ENCODE data around the gene FSHR. TPM values are rescaled to one million over a fixed set of nuclear protein-coding genes. Genes with fewer than 3 reads are reported as not detected.

The FSHR gene, protein sequence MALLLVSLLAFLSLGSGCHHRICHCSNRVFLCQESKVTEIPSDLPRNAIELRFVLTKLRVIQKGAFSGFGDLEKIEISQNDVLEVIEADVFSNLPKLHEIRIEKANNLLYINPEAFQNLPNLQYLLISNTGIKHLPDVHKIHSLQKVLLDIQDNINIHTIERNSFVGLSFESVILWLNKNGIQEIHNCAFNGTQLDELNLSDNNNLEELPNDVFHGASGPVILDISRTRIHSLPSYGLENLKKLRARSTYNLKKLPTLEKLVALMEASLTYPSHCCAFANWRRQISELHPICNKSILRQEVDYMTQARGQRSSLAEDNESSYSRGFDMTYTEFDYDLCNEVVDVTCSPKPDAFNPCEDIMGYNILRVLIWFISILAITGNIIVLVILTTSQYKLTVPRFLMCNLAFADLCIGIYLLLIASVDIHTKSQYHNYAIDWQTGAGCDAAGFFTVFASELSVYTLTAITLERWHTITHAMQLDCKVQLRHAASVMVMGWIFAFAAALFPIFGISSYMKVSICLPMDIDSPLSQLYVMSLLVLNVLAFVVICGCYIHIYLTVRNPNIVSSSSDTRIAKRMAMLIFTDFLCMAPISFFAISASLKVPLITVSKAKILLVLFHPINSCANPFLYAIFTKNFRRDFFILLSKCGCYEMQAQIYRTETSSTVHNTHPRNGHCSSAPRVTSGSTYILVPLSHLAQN
- total RNA-seq = not detected
- long read RNA-seq = 0 reads

DNA sequence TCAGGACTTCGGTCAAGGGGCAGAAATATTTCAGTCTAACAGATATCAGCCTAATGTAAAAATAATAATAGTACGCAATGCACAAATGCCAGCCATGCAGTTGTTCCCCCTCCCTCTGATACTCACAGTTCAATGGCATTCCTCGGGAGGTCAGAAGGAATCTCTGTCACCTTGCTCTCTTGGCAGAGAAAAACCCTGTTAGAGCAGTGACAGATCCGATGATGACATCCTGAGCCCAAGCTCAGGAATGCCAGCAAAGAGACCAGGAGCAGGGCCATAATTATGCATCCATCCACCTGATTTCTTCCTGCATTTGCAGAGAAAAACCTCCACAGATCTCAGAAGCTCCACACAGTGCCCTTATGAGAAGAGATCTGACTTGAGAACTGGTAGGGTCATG, at the start of gene FSHR:
TSS of gene FSHR (minus strand) at position 376 of the 400 bp plus-strand sequence. CDS start at position 278, 98 bp downstream.
- ATAC-seq = no peak
- DNase-seq = no peak
- intact Hi-C loops (cut with DNase I, micrococcal nuclease) = no loop called here

DNA sequence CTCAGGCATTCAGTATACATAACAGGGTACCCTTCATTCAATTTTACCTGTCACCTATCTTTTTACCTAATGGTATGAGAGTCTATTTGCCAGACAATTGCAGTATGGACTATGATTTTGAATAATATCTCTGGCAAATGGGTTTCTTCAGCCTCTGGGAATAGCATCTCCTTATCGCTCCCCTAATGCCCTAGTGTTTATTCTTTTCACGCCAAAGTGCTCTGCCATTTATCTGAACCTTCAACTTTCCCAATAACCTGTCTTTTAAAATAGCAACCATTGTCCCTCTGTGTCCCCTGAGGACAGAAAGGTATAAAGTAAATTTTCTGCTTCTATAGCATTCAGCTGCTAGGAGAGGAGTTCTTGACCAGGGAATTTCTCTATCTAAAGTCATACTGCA, 45.0 kb upstream of the FSHR start:
- ATAC-seq (no peak), DNase-seq (no peak)
- intact Hi-C loops (cut with DNase I, micrococcal nuclease) = no loop called here

DNA sequence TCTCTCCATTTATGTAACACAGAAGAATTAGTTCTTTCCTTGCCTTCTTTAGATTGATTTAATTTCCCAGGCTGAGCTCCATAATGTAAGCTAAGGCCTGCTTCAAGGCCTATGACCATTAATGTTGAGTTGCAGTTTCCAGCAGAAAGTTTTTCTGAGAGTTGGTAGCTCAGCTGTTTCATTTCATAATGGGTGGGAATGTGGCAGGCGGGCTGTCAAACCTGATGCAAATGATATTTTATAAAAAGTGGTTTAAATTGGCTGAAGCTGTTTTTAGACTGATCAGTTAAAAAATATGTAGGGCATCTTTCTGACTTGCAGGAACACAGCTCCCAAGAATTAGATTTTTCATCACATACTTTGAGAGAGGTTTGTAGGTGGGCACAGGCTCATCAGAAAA, 40.4 kb upstream of the FSHR start:
- no peak for ATAC-seq
- intact Hi-C loops (cut with DNase I, micrococcal nuclease) = no loop called here
- DNase-seq = no peak

DNA sequence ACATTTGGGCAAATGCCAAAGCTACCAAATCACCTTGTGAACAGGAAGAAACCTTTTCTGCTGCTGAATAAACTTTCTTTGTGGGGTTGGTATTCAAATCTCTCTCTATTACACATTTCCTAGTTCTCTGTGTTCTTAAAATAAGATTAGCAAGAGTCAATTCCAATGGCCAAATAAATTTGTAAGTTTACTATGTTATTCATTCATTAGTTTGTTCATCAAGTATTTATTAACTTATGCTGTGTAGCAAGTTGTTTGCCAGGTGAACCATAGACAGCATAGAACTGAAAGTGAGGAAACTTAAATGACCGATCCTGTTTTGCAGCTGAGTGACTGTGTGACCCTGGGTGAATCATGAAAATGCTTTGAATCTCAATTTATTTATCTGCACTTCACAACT, 37.7 kb upstream of the FSHR start:
- intact Hi-C loops (cut with DNase I, micrococcal nuclease) = no loop called here
- no peak for DNase-seq
- ATAC-seq = no peak

DNA sequence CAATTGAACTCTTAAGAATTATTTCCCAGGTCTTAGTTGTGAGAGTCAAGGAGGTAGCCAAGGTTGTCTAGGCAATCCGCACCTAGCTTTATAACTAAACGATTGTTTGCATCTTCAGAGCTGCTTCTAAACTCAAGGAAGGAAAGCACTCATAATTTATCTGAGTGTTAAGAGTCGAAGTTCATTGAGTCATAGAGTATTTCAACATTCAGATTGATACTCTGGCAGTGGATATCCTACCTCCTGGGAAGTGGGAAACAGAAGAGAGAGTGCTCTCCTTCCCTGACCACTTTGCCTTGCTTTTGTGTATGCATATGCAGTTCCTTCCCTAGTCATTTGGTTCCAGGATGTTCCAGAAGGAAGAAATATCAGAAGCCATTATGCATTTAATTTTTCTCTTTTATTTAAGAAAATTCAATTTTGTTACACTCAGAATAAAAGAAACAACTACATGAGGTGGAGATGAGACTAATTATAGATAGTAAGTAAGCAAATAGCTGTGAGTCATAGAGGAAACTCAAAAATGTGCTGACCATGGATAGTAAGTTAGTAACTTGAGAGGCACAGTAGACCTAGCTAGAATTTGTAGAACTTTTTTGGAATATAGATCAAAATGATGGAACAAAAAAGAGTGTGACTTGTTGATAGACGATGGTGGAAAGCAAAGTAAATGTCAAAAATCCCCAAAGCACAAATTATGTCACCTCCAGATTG, 35.4 kb upstream of the FSHR start:
- intact Hi-C loops (cut with DNase I, micrococcal nuclease) = no loop called here
- DNase-seq (no peak), ATAC-seq (no peak)

DNA sequence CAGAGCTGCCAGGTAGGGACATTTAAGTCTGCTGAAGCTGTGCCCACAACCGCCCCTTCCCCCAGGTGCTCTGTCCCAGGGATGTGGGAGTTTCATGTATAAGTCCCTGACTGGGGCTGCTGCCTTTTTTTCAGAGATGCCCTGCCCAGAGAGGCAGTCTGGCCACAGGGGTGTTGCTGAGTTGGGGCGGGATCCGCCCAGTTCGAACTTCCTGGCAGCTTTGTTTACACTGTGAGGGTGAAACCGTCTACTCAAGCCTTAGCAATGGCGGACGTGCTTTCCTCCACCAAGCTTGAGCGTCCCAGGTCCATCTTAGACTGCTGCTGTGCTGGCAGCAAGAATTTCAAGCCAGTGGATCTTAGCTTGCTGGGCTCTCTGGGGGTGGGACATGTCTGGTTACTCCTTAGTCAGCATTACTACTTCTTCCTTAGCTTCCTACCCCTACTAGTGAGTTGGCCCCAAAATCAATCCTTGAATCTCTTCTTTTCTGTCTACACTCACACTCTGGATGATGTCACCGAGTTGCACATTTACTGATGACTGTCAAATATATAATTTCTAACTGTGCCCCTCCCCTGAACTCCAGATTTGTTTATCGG, 31.8 kb upstream of the FSHR start:
- no peak for DNase-seq
- ATAC-seq = no peak
- intact Hi-C loops (cut with DNase I, micrococcal nuclease) = no loop called here

DNA sequence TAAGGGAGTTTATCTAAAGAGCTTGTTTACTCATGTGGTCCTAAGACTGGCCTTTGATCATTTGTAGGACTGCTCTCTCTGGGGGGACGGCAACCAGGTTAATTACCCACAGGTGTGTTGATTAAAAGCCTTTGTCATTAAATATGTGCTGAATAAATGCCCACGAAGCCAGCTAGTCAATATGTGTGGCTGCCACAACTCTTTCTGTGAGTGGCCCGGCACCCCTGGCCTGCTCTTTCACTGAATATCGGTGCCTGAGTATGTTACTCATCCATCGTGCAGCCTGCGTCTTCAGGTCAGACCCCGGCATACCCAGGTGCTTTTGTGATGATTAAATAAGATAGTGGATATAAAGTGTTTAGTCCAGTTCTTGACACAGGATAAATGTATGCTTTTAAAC, 24.3 kb upstream of the FSHR start:
- no peak for DNase-seq
- intact Hi-C loops (cut with DNase I, micrococcal nuclease) = no loop called here
- no peak for ATAC-seq

DNA sequence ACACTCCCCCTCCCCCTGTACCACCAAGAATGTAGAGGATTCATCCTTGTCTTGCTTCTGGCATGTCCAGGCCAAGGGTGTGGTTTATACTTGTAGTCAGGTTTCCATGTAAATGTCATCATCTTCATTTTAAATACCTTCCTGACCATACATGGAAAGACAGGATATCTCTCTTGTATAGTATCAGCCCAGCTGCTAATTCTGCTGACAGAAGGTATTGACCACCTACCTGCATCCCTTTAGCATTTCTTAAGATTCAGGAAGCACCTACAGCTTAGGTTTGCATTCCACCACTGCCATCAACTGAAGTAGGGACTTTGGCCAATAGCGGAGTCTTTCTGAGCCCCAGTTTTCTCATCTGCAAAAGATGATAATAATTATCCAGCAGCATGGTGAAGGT, 22.9 kb upstream of the FSHR start:
- intact Hi-C loops (cut with DNase I, micrococcal nuclease) = no loop called here
- DNase-seq = no peak
- ATAC-seq = no peak

DNA sequence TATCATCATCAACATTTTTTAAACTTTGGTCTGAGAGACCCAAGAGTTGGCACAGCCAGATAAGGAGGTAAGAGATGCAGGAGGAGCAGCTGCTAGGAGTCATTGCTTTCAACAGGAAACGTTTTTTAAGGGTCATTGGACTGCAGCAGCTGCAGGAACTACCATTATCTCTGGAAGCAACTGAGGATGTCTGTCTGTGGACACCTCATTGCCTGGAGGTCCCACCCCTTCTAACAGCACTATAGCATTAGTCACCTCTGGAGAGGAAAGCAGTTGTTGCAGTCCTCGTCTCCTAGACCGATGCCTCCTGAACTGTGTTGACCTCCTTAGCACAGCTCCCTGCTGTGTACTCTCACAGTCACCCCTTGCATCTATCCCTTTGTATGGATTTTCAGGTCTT, 21.5 kb upstream of the FSHR start:
- intact Hi-C loops (cut with DNase I, micrococcal nuclease) = no loop called here
- ATAC-seq (no peak), DNase-seq (no peak)

DNA sequence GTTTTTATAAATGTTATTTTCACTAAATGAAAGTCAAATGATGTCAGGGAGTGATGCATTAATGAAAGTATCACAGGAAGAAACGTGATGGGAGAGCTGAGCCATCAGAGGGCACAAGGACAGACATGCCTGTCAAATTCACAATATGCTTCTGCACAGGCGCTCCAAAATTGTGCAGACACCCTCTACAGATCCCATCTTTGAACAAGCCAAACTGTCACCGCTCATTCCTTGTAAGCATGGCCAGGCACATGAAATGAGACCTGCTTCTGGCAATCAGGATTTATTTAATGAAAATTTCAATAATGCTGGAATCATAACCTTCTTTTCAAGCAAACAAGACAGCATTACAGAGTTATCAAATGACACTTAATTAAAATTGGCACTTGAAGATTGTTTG, 20.4 kb upstream of the FSHR start:
- no peak for ATAC-seq
- no peak for DNase-seq
- intact Hi-C loops (cut with DNase I, micrococcal nuclease) = no loop called here

DNA sequence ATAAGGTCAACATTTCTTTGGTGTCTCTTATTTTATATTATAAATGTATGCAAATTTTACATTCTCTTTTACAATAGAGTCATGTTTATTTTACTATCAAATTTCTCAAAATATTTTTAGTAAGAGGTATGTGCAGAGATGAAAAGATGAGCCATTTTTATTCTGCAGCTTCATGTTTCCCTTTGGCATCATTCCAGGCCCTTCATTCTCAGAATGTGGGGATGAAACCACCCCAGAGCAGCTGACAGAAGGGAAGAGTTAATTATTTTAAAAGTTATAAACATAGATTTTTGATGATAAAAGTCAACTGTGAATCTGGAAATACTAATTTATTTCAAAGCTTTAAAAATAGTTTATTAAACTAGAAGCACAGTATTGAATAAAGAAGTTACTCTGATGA, 12.8 kb upstream of the FSHR start:
- DNase-seq (no peak), ATAC-seq (no peak)
- intact Hi-C loops (cut with DNase I, micrococcal nuclease) = no loop called here

DNA sequence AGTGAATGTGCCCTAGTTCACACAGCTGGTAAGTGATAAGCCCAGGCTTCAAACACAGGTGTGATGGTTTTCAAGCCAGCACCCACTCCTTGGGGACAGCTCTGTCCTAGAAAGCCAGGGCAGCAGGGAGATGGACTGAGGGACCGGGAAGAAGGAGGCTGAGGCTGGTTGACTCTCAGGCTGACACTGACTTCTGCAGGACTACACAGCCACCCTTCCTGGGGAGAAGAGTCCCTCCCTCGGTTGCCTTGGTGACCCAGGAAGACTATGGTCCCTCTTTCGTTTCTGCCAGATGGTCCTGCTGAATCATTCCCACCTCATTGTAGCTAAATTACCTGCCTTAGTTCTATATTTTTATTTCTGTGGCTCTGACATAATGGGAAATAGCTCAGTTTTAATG, 11.3 kb upstream of the FSHR start:
- intact Hi-C loops (cut with DNase I, micrococcal nuclease) = no loop called here
- DNase-seq (no peak), ATAC-seq (no peak)

DNA sequence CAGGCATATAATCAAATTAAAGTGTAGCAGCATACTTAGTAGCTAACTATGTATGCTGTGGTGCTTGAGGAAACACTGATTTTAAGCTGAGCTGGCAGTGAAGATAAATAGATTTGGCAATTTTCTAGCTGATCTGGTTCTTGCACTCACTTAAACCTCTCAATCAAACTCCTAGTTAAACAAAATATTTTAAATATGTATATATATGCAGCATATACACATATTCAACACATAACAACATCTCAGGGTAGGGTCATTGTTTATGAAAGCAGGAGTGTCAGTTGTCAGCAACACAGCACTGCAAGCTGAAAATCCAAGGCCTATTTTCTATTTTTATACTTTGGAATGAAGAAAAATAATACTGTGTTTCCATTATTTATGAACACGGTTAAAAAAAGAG, 10.4 kb upstream of the FSHR start:
- ATAC-seq = no peak
- DNase-seq = no peak
- intact Hi-C loops (cut with DNase I, micrococcal nuclease) = no loop called here

DNA sequence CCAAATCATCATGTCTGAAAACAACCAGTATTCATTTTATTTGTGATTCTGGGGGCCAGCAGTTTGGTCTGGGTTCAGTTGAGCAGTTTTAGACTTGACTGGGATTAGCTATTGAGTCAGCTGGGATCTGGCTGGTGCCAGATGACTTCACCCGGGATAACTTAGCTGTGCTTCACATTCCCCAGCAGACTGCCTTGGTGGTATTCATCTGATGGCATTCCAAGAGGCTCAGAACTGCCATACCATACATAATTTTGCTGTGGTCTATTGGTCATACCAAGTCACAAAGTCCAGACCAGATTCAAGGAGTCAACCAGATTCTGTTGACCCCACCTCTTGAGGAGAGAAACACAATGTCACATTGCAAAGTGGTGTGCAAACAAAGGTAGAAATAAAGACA, 7.8 kb upstream of the FSHR start:
- ATAC-seq (no peak), DNase-seq (no peak)
- intact Hi-C loops (cut with DNase I, micrococcal nuclease) = no loop called here

DNA sequence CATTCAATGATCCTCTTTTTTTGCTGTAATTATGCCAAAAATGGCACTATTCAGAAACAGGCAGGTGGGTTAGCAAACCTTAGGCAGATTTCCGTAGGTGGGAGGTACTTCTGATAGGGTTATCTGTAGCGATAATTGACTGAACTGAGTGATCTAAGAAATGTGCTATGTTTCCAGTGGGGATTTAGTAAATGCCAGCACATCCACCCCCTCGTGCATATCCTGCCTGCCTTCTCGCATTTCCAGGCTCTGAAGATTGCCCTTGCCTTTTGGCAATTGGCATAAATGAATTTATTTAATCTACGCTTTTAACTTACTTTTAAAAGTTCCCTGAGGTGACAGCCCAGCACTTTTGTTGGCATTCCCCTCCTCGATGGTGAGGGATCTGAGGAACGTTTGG, 576 bp upstream of the FSHR start:
- DNase-seq (no peak), ATAC-seq (no peak)
- intact Hi-C loops (cut with DNase I, micrococcal nuclease) = no loop called here

DNA sequence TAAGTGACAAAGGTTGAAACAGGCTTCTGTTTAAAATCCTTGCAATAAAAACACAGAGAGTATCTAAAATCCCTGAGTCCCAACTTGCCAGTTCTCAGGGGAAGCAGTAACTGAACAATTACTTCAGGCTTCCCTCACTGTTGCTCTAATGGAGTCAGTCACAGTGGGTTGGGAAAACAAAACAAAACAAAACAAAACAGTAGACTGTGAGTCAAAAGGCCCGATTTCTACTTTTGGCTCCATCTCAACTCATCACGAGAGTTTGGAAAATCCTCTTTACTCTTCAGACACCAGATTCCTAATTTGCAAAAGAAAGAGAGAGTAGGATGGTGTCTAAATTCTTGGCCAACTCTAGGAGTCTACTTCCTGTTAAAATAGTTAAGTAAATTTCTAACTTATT, 1.1 kb downstream of the FSHR start:
- ATAC-seq (no peak), DNase-seq (no peak)
- intact Hi-C loops (cut with DNase I, micrococcal nuclease) = no loop called here

DNA sequence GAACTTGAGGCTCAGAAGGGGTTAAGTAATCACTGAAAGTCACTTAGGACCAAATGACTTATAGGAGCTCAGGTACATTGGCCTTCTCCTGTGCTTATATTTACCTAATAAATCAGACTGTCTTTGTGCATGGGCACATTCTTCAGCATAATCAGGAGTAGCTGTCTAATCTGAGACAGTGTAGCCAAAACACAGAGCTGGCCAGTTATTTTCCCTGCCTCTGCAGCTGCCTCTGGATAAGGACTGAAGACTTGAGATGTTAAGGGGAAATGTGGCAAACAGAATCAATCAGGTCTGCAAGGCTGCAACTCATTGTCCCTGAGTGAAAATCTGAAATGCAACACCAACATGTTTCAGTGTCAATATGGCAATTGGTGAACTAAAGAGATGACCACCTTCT, 1.5 kb downstream of the FSHR start:
- DNase-seq (no peak), ATAC-seq (no peak)
- intact Hi-C loops (cut with DNase I, micrococcal nuclease) = no loop called here

DNA sequence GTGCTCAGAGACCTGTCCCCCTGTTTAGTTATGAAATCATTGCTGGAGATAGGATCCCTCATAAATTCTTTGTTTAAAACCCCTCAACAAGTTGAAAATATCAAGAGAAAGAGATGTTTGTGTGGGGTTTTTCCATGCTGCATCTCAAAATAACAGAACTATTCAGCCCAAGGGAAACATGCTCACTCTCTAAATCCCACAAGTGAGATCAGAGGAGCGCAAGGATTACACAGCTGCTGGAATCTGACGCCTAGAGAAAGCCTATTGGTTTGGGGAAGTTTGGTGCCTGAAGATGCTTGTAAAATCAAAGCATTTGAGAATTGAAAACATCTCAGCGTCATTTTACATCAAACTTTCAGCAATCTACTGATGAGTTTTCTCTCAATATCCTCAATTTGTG, 7.9 kb downstream of the FSHR start:
- intact Hi-C loops (cut with DNase I, micrococcal nuclease) = no loop called here
- ATAC-seq = no peak

DNA sequence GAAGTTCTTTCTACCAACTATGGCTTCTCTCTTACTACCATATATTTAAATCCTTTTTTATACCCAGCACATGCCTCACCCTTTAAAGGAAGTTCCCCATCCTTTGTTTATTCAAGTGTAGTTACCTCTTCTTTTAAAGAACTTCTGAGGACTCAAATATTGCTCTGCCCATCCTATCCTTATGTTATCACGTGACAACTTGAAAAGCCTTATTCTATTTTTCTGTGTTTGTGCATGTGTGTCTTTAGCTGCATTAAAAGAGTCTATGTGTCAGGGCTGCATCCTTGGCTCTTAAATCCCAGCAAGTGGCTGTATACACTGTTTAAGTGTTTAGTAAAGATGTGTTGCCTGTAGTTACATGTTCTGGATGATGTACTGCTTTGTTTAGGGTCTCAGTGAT, 22.5 kb downstream of the FSHR start:
- DNase-seq (no peak), ATAC-seq (no peak)
- intact Hi-C loops (cut with DNase I, micrococcal nuclease) = no loop called here

More for the DNA sequence above, 7.9 kb downstream of the FSHR start:
- DNase-seq = no peak

DNA sequence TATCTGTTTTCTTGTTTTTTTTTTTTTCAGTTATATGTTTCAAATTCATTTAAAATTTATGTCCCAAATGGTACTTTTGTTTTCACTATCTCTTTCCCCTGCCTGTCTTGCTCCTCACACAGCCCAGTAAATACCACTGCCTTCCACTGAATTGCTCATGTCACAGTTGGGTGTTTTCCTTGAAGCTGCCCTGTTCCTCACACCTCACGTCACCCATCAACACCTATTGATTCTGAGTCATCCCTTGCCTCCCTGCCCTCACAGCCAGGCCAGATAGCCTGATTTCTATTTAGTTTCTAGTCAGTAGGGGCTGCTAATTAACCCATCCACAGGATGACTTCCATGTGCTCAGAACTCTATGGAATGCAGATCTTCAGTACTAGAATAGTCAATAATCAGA, 25.3 kb downstream of the FSHR start:
- intact Hi-C loops (cut with DNase I, micrococcal nuclease) = no loop called here
- DNase-seq (no peak), ATAC-seq (no peak)

All from left colon (tissue), 2 donors.